Measurements from ENCODE around the gene CHIT1. TPM values are rescaled to one million over a fixed set of nuclear protein-coding genes. Genes with fewer than 3 reads are reported as not detected.

The CHIT1 gene
- total RNA-seq, 1 donor from 2014 or later, result not detected

DNA sequence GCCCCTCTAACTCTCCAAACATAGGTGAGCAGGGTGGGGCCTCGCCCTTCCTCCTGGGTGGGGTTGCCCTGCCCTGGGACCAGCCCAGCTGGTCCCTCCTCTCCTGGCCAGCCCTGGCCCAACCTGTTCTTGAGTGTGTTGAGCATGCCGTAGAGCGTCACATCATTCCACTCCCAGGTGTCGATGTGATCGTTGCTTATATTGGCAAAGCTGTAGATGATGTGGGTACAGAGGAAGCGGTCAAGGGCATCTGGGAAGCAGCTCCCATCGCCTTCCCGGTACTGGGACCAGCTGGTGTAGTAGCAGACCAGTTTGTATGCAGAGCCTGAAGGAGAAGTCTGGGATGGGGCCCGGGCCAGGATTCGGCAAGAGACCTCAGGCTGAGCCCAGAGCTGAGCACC lies 44.4 kb downstream of the CHIT1 start:
- Mint-ChIP-seq H3K9me3 (no peaks in the 10 kb centered on the region), H3K27me3 (peaks cover 12% of the 10 kb centered on the region), H3K36me3 (no peaks in the 10 kb centered on the region), H3K4me3 (no peak overlapping the region), H3K27ac (no peak overlapping the region), H3K4me1 (ENCODE audit: unreplicated experiment) (peaks cover 20% of the 10 kb centered on the region)
- TF ChIP-seq, protein P1, sequence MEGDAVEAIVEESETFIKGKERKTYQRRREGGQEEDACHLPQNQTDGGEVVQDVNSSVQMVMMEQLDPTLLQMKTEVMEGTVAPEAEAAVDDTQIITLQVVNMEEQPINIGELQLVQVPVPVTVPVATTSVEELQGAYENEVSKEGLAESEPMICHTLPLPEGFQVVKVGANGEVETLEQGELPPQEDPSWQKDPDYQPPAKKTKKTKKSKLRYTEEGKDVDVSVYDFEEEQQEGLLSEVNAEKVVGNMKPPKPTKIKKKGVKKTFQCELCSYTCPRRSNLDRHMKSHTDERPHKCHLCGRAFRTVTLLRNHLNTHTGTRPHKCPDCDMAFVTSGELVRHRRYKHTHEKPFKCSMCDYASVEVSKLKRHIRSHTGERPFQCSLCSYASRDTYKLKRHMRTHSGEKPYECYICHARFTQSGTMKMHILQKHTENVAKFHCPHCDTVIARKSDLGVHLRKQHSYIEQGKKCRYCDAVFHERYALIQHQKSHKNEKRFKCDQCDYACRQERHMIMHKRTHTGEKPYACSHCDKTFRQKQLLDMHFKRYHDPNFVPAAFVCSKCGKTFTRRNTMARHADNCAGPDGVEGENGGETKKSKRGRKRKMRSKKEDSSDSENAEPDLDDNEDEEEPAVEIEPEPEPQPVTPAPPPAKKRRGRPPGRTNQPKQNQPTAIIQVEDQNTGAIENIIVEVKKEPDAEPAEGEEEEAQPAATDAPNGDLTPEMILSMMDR (conservative IDR thresholded peaks at IDR 0.05), result no peak
- no peak for DNase-seq (ENCODE audit: extremely low spot score, unreplicated experiment)

DNA sequence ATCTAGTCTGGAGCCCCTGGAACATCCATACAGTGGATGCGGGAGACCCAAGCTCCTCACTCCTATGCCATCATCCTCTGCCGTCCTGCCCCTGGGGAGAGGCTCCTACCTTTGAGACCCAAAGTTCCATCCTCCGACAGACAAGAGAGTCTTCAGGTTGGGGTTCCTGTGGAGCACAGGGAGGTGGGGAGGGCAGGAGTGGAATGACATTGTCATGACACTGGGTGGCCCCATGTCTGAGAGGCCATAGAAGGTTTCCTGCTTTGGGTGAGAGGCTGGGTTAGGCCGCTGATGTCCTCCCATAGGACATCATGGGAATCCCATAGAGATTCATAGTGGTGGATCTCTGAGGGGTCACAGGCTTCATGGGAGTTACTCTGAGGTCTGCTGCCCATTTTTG lies 45.0 kb downstream of the CHIT1 start:
- peaks cover 20% of the 10 kb centered on the region for H3K4me1 Mint-ChIP-seq (ENCODE audit: unreplicated experiment)
- H3K27ac Mint-ChIP-seq, result no peak overlapping the region
- peaks cover 10% of the 10 kb centered on the region for H3K27me3 Mint-ChIP-seq
- H3K36me3 Mint-ChIP-seq, result no peaks in the 10 kb centered on the region
- TF ChIP-seq, protein P1 (conservative IDR thresholded peaks at IDR 0.05), result no peak
- no peak overlapping the region for H3K4me3 Mint-ChIP-seq
- no peaks in the 10 kb centered on the region for H3K9me3 Mint-ChIP-seq
- DNase-seq (ENCODE audit: extremely low spot score, unreplicated experiment), result no peak

DNA sequence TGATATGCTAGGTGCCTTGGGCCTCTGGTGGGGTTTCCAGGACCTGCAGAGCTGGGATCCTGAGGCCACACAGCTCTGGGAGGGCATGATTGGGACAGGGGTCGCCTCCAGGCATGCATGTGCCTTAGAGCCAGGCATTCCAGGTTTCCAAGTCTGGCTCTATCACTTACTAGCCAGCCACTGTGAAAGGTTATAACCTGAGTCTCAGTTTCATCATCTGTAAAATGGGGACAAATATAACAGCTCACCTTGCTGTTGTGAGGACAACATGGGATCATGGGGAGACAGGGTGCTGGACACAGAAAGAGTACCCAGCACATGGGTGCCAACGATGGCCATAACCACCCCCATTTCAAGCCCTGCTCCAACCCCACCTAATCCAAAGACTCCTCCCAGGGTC lies 45.6 kb downstream of the CHIT1 start:
- DNase-seq (ENCODE audit: extremely low spot score, unreplicated experiment), result no peak
- Mint-ChIP-seq H3K4me3 (no peak overlapping the region), H3K4me1 (ENCODE audit: unreplicated experiment) (peaks cover 23% of the 10 kb centered on the region), H3K36me3 (no peaks in the 10 kb centered on the region), H3K27ac (no peak overlapping the region), H3K27me3 (peaks cover 10% of the 10 kb centered on the region), H3K9me3 (no peaks in the 10 kb centered on the region)
- TF ChIP-seq, protein P1 (conservative IDR thresholded peaks at IDR 0.05), result no peak

DNA sequence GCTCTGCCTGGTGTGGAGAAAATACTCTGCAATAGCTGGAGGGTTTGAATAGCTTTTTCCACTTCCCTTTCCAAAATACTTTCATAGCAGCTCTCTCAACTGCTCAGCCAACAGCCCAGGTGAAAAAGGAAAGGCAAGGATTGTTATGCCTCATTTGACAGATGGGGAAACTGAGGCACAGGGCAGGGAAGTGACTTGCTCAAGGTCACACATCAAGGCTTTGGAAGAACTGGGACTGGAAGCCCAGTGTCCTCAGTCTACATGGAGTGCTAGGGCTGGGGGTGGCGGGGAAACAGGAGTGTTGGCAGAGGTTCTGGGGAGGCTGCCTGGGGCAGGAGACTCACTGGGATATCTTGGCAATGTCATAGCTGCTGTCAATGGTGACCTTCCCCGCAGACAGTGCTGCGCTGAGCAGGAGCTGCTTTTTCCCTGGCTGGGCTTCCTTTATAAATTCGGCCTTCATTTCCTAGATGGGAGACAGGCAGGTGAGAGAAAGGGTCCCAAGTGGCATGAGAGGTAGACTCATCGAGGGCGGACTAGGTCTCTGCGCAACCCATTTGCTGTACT lies 47.0 kb downstream of the CHIT1 start:
- Mint-ChIP-seq H3K4me1 (ENCODE audit: unreplicated experiment) (peaks cover 31% of the 10 kb centered on the region), H3K27ac (no peak overlapping the region), H3K9me3 (no peaks in the 10 kb centered on the region), H3K27me3 (peaks cover 12% of the 10 kb centered on the region), H3K4me3 (no peak overlapping the region), H3K36me3 (no peaks in the 10 kb centered on the region)
- no peak for DNase-seq (ENCODE audit: extremely low spot score, unreplicated experiment)
- TF ChIP-seq, protein P1 (conservative IDR thresholded peaks at IDR 0.05), result no peak

DNA sequence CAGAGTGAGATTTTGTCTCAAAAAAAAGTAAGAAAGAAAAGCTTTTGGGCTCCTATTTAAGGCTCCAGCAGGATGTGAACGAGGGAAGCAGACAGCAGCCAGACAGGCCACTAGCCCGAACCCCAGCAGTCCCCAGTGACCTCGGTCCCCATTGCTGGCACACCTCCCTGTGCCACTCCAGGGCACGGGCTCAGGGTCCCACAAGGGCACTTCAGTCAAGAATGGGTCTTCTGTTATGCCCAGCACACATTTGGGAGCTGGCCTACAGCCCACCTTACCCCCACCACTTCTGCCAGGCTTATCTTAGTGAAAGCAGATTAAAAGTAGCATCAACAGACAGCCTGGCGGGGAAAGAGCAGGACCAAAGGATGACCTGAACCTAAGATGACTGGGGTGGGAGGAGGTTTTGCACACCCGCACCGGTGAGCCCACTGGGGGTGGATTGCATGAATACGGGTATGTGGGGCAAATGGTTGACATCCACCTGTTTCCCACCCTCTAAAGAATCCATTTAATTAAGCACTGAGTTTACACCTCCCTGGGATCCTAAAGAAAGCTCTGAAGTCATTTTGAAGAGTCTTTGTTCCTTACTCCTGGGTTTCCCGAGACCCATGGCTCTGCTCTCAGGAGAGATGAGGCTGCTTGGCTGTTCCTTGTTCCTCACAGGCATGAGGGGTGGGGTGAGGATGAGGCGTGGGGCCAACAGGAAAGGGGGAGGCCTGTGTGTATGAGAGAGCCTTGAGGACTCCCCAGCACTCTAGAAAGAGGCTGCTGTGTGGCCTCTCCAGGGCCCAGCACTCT lies 47.7 kb downstream of the CHIT1 start:
- TF ChIP-seq, protein P1 (conservative IDR thresholded peaks at IDR 0.05), result no peak
- no peak for DNase-seq (ENCODE audit: extremely low spot score, unreplicated experiment)
- no peaks in the 10 kb centered on the region for H3K36me3 Mint-ChIP-seq
- H3K27me3 Mint-ChIP-seq, result peaks cover 12% of the 10 kb centered on the region
- H3K4me3 Mint-ChIP-seq, result no peak overlapping the region
- no peaks in the 10 kb centered on the region for H3K9me3 Mint-ChIP-seq
- peaks cover 33% of the 10 kb centered on the region for H3K4me1 Mint-ChIP-seq (ENCODE audit: unreplicated experiment)
- H3K27ac Mint-ChIP-seq, result no peak overlapping the region
